Stimulated activated CD8-positive, alpha-beta memory T cell treated with anti-CD3 and anti-CD28 coated beads, Interleukin-7, amount 100 ng/mL, for 48 hours (primary cell): Measurements from ENCODE around the gene ACOX1.

Source experiments
- DNase-seq, 2 donors: peaks; one replicate each; pipeline ENCODE4 v3.0.0-alpha.2; 2020; ENCODE audit warnings: low read depth in 1 of 2; ENCODE audit errors: extremely low read depth in 1 of 2

ACOX1 gene

GRCh38 chr17:75978938-75979704 lies at the start of gene ACOX1, which contains the start of gene TEN1:
ACOX1 (minus strand) TSS chr17:75979166; CDS start chr17:75979073, 93 bp downstream.
TEN1 (plus strand) TSS chr17:75979240; CDS start chr17:75986193, 6,953 bp downstream.
- peak; percentile 93 to 96 for DNase-seq

- no peak for DNase-seq
These were observed 48.3 kb upstream of the ACOX1 start, which contains the start of gene EVPL for GRCh38 chr17:76027159-76027839. EVPL (minus strand) TSS chr17:76027306; CDS start chr17:76027198, 108 bp downstream.

- no peak for DNase-seq
These were observed 47.8 kb upstream of the ACOX1 start for GRCh38 chr17:76026714-76027158.

- no peak for DNase-seq
These were observed 46.3 kb upstream of the ACOX1 start for GRCh38 chr17:76025294-76025693.

- DNase-seq, result no peak
These were observed 45.4 kb upstream of the ACOX1 start for GRCh38 chr17:76024353-76024752.

- no peak for DNase-seq
These were observed 44.9 kb upstream of the ACOX1 start for GRCh38 chr17:76023900-76024237.

- DNase-seq, result no peak
These were observed 44.3 kb upstream of the ACOX1 start for GRCh38 chr17:76022973-76023899.

GRCh38 chr17:76022285-76022684 lies 43.3 kb upstream of the ACOX1 start:
- no peak for DNase-seq

GRCh38 chr17:76019833-76020467 lies 41.0 kb upstream of the ACOX1 start:
- no peak for DNase-seq

- no peak for DNase-seq
These were observed 39.8 kb upstream of the ACOX1 start for GRCh38 chr17:76018801-76019200.

- no peak for DNase-seq
These were observed 39.3 kb upstream of the ACOX1 start for GRCh38 chr17:76018340-76018680.

GRCh38 chr17:76017481-76018339 lies 38.7 kb upstream of the ACOX1 start:
- DNase-seq, result no peak

- DNase-seq, result no peak
These were observed 35.9 kb upstream of the ACOX1 start for GRCh38 chr17:76014925-76015261.

GRCh38 chr17:76014100-76014924 lies 35.3 kb upstream of the ACOX1 start:
- DNase-seq, result peak; percentile 55 to 60

- DNase-seq, result no peak
These were observed 34.5 kb upstream of the ACOX1 start for GRCh38 chr17:76013377-76013932.

- DNase-seq, result no peak
These were observed 33.0 kb upstream of the ACOX1 start for GRCh38 chr17:76011951-76012350.

GRCh38 chr17:76009969-76010661 lies 31.1 kb upstream of the ACOX1 start:
- no peak for DNase-seq

- DNase-seq, result no peak
These were observed 30.5 kb upstream of the ACOX1 start for GRCh38 chr17:76009447-76009846.
